ENCODE measurements around the gene MRPL57. TPM values are rescaled to one million over a fixed set of nuclear protein-coding genes. Genes with fewer than 3 reads are reported as not detected.
A peak's percentile ranks its signal among the peaks of the same experiment; 100 is the strongest.
"Not testable (repeated sequence)": the region's sequence is repeated elsewhere in the genome, so short reads cannot be mapped to it uniquely, and the experiment has no call there.

Gene MRPL57
- total RNA-seq, 1 donor: 20.3 TPM

DNA sequence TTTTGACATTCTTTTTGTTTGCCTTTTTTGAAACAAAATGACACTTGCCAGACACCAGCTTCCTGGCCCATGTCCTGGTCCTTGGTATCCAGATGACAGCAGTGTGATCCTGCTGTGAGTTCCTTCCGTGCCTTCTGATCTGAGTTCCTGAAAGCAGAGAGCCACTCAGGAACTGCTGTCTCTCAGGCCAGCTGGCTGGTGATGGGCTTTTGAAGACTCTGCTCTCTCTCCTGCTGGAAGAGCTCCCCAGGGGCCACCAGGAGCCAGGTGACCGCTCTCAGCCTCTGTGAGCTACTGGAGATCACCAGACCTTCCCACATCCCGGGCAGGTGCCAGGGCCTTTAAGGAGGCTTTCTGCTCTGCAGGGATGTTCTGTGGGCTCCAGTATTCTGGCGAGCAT is 21.9 kb downstream of the MRPL57 start:
- not testable (repeated sequence) for H3K4me3 ChIP-seq (ENCODE audit: low read depth, low read length); DNase-seq (ENCODE audit: low read depth)

DNA sequence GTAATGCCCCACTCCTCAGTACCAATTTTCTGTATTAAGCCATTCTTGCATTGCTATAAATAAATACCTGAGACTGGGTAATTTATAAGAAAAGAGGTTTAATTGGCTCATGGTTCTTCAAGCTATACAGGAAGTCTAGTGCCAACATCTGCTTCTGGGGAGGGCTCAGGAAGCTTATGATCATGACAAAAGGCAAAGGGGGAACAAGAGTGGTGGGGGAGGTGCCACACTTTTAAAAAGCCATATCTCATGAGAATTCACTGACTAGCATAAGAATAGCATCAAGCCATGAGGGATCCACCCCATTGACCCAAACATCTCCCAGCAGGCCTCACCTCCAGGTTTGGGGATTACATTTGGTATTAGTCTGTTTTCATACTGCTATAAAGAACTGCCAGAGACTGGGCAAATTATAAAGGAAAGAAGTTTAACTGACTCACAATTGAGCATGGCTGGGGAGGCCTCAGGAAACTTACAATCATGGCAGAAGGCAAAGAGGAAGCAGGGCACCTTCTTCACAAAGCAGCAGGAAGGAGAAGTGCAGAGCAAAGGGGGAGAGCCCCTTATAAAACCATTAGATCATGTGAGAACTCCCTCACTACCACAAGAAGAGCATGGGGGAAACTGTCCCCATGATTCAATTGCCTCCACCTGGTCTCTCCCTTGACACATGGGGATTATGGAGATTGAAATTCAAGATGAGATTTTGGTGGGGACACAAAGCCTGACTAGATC is 25.2 kb downstream of the MRPL57 start:
- DNase-seq (ENCODE audit: low read depth); H3K4me3 ChIP-seq (ENCODE audit: low read depth, low read length): not testable (repeated sequence)

DNA sequence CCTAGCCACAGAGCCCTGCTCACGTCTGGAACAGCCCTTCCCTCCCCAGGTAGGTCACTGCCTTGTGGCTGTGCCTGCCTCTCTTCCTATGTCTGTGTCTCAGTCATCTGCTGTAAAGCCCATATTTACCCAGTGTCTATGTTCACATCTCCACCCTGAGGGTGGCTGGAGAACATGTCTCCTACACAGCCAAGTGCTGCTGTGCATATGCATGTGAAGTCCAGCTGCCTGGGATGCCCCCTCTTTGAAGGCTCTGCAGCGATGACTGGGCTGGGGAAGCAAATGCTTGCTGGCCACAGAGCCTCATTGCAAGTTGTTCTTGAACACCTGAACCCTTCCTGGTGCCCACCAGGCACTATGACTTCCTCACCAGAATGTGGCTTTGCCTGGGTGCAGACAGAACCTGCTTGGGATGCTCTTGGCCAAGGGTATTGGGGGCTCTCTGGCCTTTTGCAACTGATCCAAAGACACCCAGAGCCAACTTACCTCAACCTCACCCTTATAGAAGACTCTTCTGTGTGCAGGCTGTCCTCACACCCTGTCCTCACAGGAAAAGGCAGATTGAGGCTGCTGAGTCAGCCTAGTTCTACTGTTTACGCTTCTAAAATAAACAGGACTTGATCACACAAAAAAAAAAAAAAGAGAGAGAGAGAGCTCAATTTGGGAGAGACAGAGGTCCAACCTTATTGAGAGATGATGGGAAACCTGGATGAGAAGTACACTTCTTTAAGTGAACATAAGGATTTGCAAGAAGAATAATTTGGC is 26.5 kb downstream of the MRPL57 start:
- peak; percentile 21 for DNase-seq (ENCODE audit: low read depth)
- H3K4me3 ChIP-seq (ENCODE audit: low read depth, low read length): no peak overlapping the region
- TF ChIP-seq CTCF (IDR thresholded peaks at IDR 0.05; ENCODE audit: insufficient read depth, low read depth, low read length): no peak

DNA sequence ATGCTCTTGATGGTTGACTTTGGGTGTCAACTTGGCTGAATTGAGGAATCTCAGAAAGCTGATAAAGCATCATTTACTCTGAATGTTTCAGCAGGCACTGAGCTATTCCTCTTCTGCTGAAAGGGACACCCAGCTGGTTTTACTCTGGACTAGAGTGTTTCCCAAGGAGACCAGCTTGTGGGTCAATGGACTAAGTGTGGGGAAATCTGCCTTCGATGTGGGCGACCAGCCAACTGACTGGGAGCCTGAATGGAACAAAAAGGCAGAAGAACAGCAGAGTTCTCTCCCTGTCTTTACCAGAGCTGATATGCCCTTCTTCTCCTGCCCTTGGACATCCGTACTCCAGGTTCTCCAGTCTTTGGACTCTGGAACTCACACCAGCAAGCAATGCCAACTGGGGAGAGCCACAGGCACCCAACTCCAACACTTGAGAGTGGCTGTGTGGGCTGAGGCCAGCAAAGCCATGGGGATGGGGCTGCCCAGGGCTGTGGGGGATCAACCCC is 32.2 kb downstream of the MRPL57 start:
- no peak for TF ChIP-seq CTCF (IDR thresholded peaks at IDR 0.05; ENCODE audit: insufficient read depth, low read depth, low read length)
- no peak overlapping the region for H3K4me3 ChIP-seq (ENCODE audit: low read depth, low read length)
- DNase-seq (ENCODE audit: low read depth): peak; percentile 12

GRCh38 chr13:21212138-21212775 is 35.8 kb downstream of the MRPL57 start:
- no peak overlapping the region for H3K4me3 ChIP-seq (ENCODE audit: low read depth, low read length)
- TF ChIP-seq CTCF (IDR thresholded peaks at IDR 0.05; ENCODE audit: insufficient read depth, low read depth, low read length): no peak
- no peak for DNase-seq (ENCODE audit: low read depth)

GRCh38 chr13:21215419-21215818 is 39.0 kb downstream of the MRPL57 start:
- H3K4me3 ChIP-seq (ENCODE audit: low read depth, low read length); DNase-seq (ENCODE audit: low read depth): not testable (repeated sequence)

DNA sequence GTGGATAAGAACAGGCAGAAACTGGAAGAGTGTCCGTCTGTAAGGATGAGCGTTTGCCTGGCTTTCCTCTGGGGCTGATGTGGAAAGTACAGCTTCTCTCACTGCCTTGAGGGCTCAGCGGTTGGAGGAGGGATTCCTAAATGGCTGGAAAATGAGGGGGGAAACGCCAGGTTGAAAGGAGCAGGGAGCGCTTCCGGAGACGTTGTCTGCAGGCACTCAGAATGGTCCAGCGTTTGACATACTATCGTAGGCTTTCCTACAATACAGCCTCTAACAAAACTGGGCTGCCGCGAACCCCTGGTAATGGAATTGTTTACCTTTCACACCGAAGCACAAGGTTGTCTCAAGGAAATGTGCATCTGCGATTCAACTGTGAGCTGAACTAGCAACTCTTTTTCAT is 39.9 kb downstream of the MRPL57 start:
- DNase-seq (ENCODE audit: low read depth): no peak
- TF ChIP-seq CTCF (IDR thresholded peaks at IDR 0.05; ENCODE audit: insufficient read depth, low read depth, low read length): no peak
- no peak overlapping the region for H3K4me3 ChIP-seq (ENCODE audit: low read depth, low read length)

DNA sequence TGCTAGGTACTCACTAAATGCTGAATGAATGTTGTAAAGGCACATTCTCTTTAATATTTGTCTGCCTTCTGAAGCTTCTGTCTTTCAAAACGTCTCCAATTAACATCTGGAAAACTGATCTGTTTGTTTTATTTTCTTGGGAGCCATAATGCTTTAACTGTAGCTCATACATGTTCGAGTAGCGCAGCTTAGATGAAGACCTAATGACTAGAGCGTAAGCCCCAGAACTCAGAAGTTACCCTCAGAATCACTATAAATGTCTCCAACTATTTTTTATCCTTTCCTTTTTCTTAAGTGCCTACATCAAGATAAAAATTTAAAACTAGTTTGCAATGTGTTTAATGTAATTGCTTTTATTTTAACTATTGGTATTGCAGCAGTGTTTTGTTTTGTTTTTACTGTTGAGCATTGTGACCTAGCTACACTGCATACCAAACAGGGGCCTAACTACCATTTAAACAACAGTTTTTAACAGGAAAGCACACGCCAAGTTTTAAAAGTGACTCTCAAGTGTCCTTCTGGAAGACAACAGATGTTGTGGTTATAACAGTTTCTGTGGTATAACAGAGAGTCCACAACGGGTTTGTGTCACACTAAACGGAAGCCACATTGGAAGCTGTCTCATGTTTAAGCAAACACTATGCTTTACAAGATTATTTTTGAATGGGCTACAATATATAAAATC is 42.0 kb downstream of the MRPL57 start:
- H3K4me3 ChIP-seq (ENCODE audit: low read depth, low read length): no peak overlapping the region
- TF ChIP-seq CTCF (IDR thresholded peaks at IDR 0.05; ENCODE audit: insufficient read depth, low read depth, low read length): no peak
- peak; percentile 12 for DNase-seq (ENCODE audit: low read depth)

Data from fibroblast of villous mesenchyme (primary cell).